HEK293T (cell line): Measurements from ENCODE around the gene GALK1.

Experiments
- CTBP1 ChIP-seq: fragments of 450-650 bp; IDR thresholded peaks from 2 replicates; pipeline ENCODE4 v1.6.1; 2016; ENCODE audit warnings: borderline replicate concordance
- FOXA1 ChIP-seq: fragments of 450-650 bp; IDR thresholded peaks from 2 replicates; pipeline ENCODE4 v1.6.1; 2016; ENCODE audit warnings: mild to moderate bottlenecking
- L3MBTL2 ChIP-seq: fragments of 450-650 bp; conservative IDR thresholded peaks from 2 replicates; pipeline ENCODE4 v1.6.1; 2016; ENCODE audit warnings: mild to moderate bottlenecking
- SP1 ChIP-seq: fragments of 450-650 bp; IDR thresholded peaks from 2 replicates; pipeline ENCODE4 v1.6.1; 2017
- SUZ12 ChIP-seq: fragments of 450-650 bp; IDR thresholded peaks from 2 replicates; pipeline ENCODE4 v1.6.1; 2016; ENCODE audit warnings: mild to moderate bottlenecking

DNA sequence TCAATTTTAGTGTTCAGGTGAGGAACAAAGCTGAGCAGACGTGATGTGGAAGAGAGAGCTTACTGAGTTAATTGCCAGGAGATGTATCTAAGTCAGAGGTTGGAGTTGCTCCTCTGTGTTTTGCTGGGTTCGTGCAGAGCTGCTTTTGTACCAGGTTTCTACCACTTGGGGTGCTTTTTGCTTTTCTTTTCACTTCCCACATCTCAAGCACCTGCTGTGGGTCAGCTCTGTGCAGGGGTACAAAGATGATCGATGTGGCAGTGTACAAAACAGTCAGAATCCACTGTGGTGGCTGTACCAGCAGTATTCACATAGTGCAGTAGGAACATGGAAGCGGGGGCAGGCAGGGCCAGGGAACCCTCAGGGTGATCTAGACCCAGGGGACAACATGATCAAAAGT, 34.4 kb upstream of the GALK1 start:
- TF ChIP-seq CTBP1: no peak
- TF ChIP-seq FOXA1: no peak
- TF ChIP-seq SUZ12: no peak
- TF ChIP-seq L3MBTL2: no peak
- no peak for TF ChIP-seq SP1
